Ovary (tissue), 3 donors: Measurements from ENCODE around the gene MN1.

Source experiments
- CTCF ChIP-seq, 3 donors: fragments of 450-650 bp in 2 of 3; fragments of 200-600 bp in 1 of 3; IDR thresholded peaks; one replicate each; pipeline versions ENCODE4 v1.5.1 to v1.8.0; 2016 to 2022; ENCODE audit warnings: antibody characterized with exemption in 3 of 3, mild to moderate bottlenecking in 1 of 3
- EP300 ChIP-seq: sonication (generic); formaldehyde crosslinking; IDR thresholded peaks from one replicate; pipeline ENCODE4 v1.6.1; 2017; ENCODE audit warnings: antibody characterized with exemption
- POLR2A ChIP-seq: fragments of 450-650 bp; IDR thresholded peaks from one replicate; pipeline ENCODE4 v1.6.1; 2017; ENCODE audit warnings: antibody characterized with exemption, mild to moderate bottlenecking, moderate library complexity
- donor health status: DM: no; HTN: no; CAD: no.

- TF ChIP-seq CTCF (IDR thresholded peaks at IDR 0.05) (no peak), EP300 (no peak), POLR2A (no peak)
Measured at GRCh38 chr22:27754888-27755480, 46.6 kb downstream of the MN1 start.
